ENCODE measurements around the gene PRDM8. TPM values are rescaled to one million over a fixed set of nuclear protein-coding genes. Genes with fewer than 3 reads are reported as not detected.
A peak's percentile ranks its signal among the peaks of the same experiment; 100 is the strongest.

PRDM8 gene
- total RNA-seq, 1 donor from 2014 or later, result 11.6 TPM

DNA sequence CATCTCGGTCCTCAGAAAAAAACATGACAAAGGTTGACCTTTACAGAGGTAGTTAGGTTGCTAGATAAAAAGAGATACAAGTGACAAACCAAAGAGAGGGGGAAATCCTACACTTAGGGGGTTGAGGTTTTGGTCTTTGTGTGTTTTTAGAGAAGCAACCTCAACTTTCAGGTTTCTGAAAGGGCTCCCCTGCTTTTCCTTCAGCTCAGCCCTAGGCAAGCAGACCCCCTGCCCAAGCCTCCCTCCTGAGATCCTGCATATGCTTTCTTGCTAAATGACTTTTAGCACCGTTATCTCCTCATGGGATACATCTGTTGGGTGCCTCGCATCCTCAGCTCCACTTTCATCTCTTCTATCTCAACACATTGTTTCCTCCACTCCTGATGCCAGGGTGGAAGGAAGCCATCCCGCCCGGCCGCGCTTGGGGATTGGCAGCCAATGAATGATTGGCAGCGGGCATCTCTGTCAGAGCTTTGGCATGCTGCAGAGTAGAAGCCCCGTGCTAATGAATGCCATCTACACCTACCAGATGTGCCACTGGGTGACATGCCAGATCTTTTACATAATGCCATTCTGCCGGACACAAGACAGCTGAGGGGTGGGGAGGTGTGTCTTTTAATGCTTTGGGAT lies 15.0 kb upstream of the PRDM8 start:
- H3K4me1 Mint-ChIP-seq, result peaks cover 59% of the 10 kb centered on the region
- ATAC-seq (ENCODE audit: low read depth), result peak; percentile 40

DNA sequence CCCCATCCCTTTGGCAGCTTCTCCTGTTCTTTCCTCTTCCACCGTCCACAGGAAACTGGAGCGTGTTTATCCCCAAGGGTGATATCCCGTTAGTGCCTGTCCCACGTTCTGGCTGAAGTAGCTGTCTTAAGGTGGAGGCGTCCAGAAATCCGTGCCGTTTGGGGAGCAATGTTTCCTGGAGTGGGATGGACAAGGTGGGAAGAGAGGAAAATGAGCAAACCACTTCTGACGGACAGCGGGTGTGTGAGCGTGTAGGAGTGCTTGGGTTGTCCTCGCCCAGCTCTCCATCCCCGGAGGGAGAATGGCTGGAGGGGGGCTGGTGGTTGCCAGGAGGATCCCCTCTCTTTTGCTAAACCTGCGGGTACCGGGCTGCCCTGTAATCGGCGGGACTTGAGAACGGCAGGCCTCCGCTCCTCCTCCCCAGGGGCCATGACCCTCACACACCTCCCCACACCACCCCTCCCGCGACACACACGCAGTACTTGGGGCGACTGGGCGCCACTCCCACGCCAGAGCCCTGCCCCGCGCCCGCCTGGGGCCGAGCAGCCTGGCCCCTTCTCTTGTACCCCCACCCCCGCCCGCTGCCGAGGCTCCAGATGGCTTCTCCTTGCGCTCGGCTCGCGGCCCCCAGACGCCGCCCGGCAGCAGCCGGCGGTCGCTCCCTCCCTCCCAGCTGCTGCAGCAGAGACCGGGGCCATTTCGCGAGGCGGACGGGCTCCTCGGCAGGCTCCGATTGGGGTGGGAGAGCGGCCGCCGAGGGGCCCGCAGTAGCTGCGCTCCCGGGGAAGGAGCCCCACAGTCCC lies 13.9 kb upstream of the PRDM8 start:
- TF ChIP-seq, protein P1, sequence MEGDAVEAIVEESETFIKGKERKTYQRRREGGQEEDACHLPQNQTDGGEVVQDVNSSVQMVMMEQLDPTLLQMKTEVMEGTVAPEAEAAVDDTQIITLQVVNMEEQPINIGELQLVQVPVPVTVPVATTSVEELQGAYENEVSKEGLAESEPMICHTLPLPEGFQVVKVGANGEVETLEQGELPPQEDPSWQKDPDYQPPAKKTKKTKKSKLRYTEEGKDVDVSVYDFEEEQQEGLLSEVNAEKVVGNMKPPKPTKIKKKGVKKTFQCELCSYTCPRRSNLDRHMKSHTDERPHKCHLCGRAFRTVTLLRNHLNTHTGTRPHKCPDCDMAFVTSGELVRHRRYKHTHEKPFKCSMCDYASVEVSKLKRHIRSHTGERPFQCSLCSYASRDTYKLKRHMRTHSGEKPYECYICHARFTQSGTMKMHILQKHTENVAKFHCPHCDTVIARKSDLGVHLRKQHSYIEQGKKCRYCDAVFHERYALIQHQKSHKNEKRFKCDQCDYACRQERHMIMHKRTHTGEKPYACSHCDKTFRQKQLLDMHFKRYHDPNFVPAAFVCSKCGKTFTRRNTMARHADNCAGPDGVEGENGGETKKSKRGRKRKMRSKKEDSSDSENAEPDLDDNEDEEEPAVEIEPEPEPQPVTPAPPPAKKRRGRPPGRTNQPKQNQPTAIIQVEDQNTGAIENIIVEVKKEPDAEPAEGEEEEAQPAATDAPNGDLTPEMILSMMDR (IDR thresholded peaks at IDR 0.05), result no peak
- POLR2A ChIA-PET, result interaction anchor here (1.1 to 6.5 kb wide), 9 partner anchors 12 to 125 kb away, joined by 3 to 85 read pairs (median 32); partner anchors contain the start of genes ANTXR2 and PRDM8
- Mint-ChIP-seq H3K36me3 (ENCODE audit: low read depth) (peaks cover 16% of the 10 kb centered on the region), H3K4me3 (peak overlapping the region; percentile 97), H3K9me3 (peaks cover 9% of the 10 kb centered on the region), H3K27ac (peak overlapping the region; percentile 95), H3K4me1 (peaks cover 59% of the 10 kb centered on the region), H3K27me3 (no peaks in the 10 kb centered on the region)
- DNase-seq (no peak), ATAC-seq (ENCODE audit: low read depth) (peak; percentile 35)
- intact Hi-C loops (cut with micrococcal nuclease), result loop anchor here (1.0 to 10.0 kb wide), 8 partner anchors 19 to 579 kb away; partner anchors contain the start of gene ANTXR2
- CTCF ChIA-PET, result interaction anchor here (0.6 to 6.7 kb wide), 16 partner anchors 11 to 131 kb away, joined by 3 to 100 read pairs (median 5); partner anchors contain the start of genes ANTXR2 and PRDM8

More for the DNA sequence above, 15.0 kb upstream of the PRDM8 start:
- TF ChIP-seq, protein P1 (IDR thresholded peaks at IDR 0.05), result no peak
- H3K36me3 Mint-ChIP-seq (ENCODE audit: low read depth), result peaks cover 16% of the 10 kb centered on the region
- H3K27ac Mint-ChIP-seq, result peak overlapping the region; percentile 84
- H3K9me3 Mint-ChIP-seq, result peaks cover 9% of the 10 kb centered on the region
- H3K4me3 Mint-ChIP-seq, result peak overlapping the region; percentile 97
- H3K27me3 Mint-ChIP-seq, result no peaks in the 10 kb centered on the region
- CTCF ChIA-PET, result interaction anchor here (1.2 to 6.7 kb wide), 7 partner anchors 9 to 109 kb away, joined by 3 to 100 read pairs (median 12); partner anchors contain the start of gene ANTXR2
- intact Hi-C loops (cut with micrococcal nuclease), result loop anchor here (1.0 to 10.0 kb wide), 2 partner anchors 9 to 578 kb away; no protein-coding TSS in a partner anchor
- DNase-seq, result no peak
- POLR2A ChIA-PET, result interaction anchor here (1.0 to 6.5 kb wide), 8 partner anchors 11 to 124 kb away, joined by 3 to 85 read pairs (median 24); partner anchors contain the start of gene ANTXR2

DNA sequence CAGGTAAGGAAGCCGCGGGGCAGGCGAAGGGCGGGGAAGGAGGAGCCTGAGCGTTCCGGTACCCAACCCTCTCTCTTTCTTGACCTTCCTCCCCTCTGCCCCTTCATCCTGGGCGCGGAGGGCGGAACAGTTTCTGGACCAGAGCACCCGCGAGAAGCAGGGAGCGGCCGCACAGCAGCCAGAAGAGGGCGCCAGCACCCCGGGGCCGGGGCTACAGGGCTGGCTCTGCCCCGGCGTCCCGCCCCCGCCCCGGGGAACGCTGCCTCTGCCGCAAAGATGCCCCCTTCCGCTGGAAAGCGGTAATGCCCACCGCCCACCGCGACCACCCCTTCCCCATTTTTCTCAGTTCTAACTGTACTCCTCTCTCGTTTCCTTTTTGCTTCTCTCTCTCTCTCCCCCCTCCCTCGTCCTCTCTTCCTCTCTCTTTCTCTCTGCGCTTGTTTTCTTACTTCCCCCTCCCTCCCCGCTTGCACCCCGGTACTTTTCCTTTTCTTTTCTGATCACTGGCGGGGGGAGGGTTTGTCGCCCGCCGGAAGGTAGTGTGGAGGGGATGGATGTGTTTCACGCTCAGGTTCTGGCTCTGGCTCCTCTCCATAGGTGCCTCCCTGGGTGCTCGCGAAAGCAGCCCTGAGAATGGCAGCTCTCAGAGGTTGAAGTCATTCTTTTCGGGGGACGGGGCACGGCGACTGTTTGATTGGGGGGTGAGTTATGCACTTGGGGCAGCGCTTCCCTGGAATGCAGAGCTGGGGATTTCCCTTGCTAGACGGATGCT lies 13.1 kb upstream of the PRDM8 start:
- ChIA-PET CTCF (interaction anchor here (0.6 to 6.7 kb wide), 16 partner anchors 11 to 266 kb away, joined by 3 to 100 read pairs (median 5); partner anchors contain the start of genes ANTXR2 and PRDM8), POLR2A (interaction anchor here (0.7 to 6.5 kb wide), 9 partner anchors 12 to 126 kb away, joined by 4 to 85 read pairs (median 32); partner anchors contain the start of genes ANTXR2 and PRDM8)
- TF ChIP-seq, protein P1 (IDR thresholded peaks at IDR 0.05), result peak; percentile 97
- peak; percentile 81 for ATAC-seq (ENCODE audit: low read depth)
- Mint-ChIP-seq H3K4me3 (peak overlapping the region; percentile 97), H3K27me3 (no peaks in the 10 kb centered on the region), H3K27ac (peak overlapping the region; percentile 95), H3K4me1 (peaks cover 59% of the 10 kb centered on the region), H3K9me3 (peaks cover 5% of the 10 kb centered on the region), H3K36me3 (ENCODE audit: low read depth) (peaks cover 13% of the 10 kb centered on the region)
- peak; percentile 93 for DNase-seq
- intact Hi-C loops (cut with micrococcal nuclease), result loop anchor here (1.0 to 10.0 kb wide), 8 partner anchors 18 to 579 kb away; partner anchors contain the start of gene ANTXR2

DNA sequence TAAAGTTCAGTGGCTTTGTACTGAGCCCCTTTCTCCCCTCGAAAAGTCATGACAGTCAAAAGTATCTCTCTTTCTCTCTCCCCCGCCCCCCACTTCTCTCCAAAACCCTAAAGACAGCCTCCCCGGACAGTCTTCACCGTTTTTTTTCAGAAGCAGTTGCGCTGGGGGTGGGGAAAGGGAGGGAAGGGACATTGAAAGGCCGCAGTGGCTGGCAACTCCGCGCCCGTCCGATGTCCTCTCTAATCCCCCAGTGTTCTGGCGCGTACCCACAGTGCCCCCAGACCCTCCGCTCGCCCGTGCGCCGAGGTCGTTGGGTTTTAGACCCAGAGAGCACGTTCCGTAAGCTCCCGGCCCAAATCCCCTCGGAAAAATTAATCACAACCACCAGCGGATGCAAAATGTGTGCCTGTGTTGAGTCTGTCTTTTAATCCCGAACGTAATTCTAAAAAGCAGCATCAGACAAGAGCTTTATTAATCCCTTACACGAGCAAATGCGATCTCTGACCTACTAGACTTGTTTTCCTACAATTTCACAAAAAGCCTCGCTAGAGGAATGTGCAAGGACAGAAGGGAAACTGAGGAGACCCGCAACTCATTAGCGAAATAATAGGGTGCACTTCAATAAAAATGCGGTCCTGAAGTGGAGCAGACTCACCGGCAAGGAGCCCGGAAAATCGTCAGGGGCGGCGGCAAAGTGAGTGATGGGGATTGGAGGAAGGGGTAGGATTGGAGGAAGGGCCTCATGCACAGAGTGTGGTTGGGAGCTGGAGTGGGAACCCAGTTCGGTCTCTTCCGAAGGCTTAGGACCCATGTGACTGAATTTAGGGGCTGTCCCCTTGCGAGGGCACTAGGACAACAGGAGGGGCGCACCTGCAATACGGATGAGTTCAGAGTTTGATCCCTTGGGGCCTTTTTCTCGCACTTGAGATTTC lies 12.2 kb upstream of the PRDM8 start:
- H3K9me3 Mint-ChIP-seq, result no peaks in the 10 kb centered on the region
- peak overlapping the region; percentile 97 for H3K4me3 Mint-ChIP-seq
- POLR2A ChIA-PET, result interaction anchor here (0.7 to 6.5 kb wide), 5 partner anchors 11 to 113 kb away, joined by 4 to 85 read pairs (median 34); partner anchors contain the start of genes ANTXR2 and PRDM8
- H3K36me3 Mint-ChIP-seq (ENCODE audit: low read depth), result peaks cover 11% of the 10 kb centered on the region
- TF ChIP-seq, protein P1 (IDR thresholded peaks at IDR 0.05), result no peak
- no peak for DNase-seq
- peak; percentile 6 for ATAC-seq (ENCODE audit: low read depth)
- H3K27ac Mint-ChIP-seq, result peak overlapping the region; percentile 95
- CTCF ChIA-PET, result interaction anchor here (0.8 to 6.7 kb wide), 13 partner anchors 11 to 267 kb away, joined by 3 to 100 read pairs (median 10); partner anchors contain the start of genes ANTXR2 and PRDM8
- peaks cover 56% of the 10 kb centered on the region for H3K4me1 Mint-ChIP-seq
- intact Hi-C loops (cut with micrococcal nuclease), result loop anchor here (1.0 to 10.0 kb wide), 9 partner anchors 11 to 580 kb away; partner anchors contain the start of gene ANTXR2
- no peaks in the 10 kb centered on the region for H3K27me3 Mint-ChIP-seq

Data from activated B cell treated with CpG ODN at 0.5 μM for 24 hours (primary cell).